Epithelial cell of proximal tubule (primary cell): Measurements from ENCODE around the gene MYO9A. TPM values are rescaled to one million over a fixed set of nuclear protein-coding genes. Genes with fewer than 3 reads are reported as not detected.
A peak's percentile ranks its signal among the peaks of the same experiment; 100 is the strongest.

ENCODE experiments used
- DNase-seq: peaks from one replicate; pipeline ENCODE4 v3.0.0-alpha.2; 2011; ENCODE audit warnings: low read depth
- H3K4me3 ChIP-seq: 2 replicates; pipeline ENCODE4 v1.5.1; 2011; ENCODE audit warnings: low read depth, mild to moderate bottlenecking, low read length
- total RNA-seq: library from RNA; depleted of rRNA; stranded (reverse); fragments of >200 nt; gene quantifications from 2 replicates; pipeline ENCODE4 v1.2.3, GENCODE V29; 2015
- TF ChIP-seq, protein P1 (sequence below): conservative IDR thresholded peaks from 2 replicates; pipeline ENCODE4 v1.5.1; 2012; ENCODE audit warnings: low read depth, mild to moderate bottlenecking, low read length

MYO9A gene
- total RNA-seq, 1 donor from 2014 or later, result 18.1 TPM

GRCh38 chr15:71801935-71802655 is 315.9 kb downstream of the MYO9A start:
- no peak overlapping the region for H3K4me3 ChIP-seq
- TF ChIP-seq, protein P1, sequence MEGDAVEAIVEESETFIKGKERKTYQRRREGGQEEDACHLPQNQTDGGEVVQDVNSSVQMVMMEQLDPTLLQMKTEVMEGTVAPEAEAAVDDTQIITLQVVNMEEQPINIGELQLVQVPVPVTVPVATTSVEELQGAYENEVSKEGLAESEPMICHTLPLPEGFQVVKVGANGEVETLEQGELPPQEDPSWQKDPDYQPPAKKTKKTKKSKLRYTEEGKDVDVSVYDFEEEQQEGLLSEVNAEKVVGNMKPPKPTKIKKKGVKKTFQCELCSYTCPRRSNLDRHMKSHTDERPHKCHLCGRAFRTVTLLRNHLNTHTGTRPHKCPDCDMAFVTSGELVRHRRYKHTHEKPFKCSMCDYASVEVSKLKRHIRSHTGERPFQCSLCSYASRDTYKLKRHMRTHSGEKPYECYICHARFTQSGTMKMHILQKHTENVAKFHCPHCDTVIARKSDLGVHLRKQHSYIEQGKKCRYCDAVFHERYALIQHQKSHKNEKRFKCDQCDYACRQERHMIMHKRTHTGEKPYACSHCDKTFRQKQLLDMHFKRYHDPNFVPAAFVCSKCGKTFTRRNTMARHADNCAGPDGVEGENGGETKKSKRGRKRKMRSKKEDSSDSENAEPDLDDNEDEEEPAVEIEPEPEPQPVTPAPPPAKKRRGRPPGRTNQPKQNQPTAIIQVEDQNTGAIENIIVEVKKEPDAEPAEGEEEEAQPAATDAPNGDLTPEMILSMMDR, result no peak
- no peak for DNase-seq

GRCh38 chr15:71800835-71801745 is 316.9 kb downstream of the MYO9A start:
- H3K4me3 ChIP-seq, result no peak overlapping the region
- peak; percentile 59 for DNase-seq
- TF ChIP-seq, protein P1, result peak; percentile 89

GRCh38 chr15:71800190-71800589 is 317.8 kb downstream of the MYO9A start:
- DNase-seq, result peak; percentile 85
- no peak overlapping the region for H3K4me3 ChIP-seq
- TF ChIP-seq, protein P1, result no peak

GRCh38 chr15:71798641-71799040 is 319.3 kb downstream of the MYO9A start:
- H3K4me3 ChIP-seq, result no peak overlapping the region
- TF ChIP-seq, protein P1, result no peak
- no peak for DNase-seq

DNA sequence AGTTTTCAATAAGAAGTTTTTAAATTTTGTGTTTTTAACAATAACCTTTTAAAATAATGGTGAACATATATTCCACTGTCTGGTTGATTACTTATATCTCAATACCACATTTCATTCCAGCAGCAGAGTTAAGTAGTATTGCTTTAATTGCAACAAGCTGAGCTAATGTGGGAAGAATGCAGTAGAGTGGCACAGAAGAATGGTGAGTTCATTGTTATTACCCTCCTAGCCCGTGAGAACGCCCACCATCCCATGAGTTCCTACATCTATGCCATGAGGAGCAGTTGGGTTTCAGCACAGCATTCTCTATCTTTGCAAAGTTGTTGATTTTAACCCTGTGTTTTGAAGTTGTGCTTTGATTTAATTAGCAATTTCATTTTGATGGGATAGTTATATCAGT is 325.4 kb downstream of the MYO9A start:
- TF ChIP-seq, protein P1, result no peak
- no peak overlapping the region for H3K4me3 ChIP-seq
- peak; percentile 91 for DNase-seq

DNA sequence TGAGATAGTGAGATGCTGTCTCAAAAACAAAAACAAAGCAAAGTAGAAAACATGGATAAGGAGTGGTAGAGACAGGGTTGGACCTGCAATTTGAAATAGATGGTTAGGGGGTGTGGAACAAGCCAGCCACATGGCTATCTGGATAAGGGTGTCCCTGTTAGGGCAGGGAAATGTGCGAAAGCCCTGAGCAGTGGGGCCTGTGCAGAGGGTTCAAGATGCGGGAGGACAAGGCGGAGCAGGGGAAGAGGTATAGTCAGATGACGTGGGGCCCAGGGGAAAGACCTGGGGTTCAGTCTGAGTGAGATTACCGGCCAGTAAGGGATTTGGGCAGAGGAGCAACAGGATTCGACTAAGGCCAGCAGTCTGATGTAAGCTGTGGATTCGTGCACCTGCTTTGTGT is 326.0 kb downstream of the MYO9A start:
- no peak overlapping the region for H3K4me3 ChIP-seq
- no peak for DNase-seq
- TF ChIP-seq, protein P1, result no peak
